Fibroblast of skin of right biceps (primary cell): ENCODE data around the gene SBNO2.
"Not testable (repeated sequence)": the region's sequence is repeated elsewhere in the genome, so short reads cannot be mapped to it uniquely, and the experiment has no call there.

ENCODE experiments used
- DNase-seq: peaks from one replicate; pipeline ENCODE4 v3.0.0-alpha.2; 2013

Gene SBNO2

DNA sequence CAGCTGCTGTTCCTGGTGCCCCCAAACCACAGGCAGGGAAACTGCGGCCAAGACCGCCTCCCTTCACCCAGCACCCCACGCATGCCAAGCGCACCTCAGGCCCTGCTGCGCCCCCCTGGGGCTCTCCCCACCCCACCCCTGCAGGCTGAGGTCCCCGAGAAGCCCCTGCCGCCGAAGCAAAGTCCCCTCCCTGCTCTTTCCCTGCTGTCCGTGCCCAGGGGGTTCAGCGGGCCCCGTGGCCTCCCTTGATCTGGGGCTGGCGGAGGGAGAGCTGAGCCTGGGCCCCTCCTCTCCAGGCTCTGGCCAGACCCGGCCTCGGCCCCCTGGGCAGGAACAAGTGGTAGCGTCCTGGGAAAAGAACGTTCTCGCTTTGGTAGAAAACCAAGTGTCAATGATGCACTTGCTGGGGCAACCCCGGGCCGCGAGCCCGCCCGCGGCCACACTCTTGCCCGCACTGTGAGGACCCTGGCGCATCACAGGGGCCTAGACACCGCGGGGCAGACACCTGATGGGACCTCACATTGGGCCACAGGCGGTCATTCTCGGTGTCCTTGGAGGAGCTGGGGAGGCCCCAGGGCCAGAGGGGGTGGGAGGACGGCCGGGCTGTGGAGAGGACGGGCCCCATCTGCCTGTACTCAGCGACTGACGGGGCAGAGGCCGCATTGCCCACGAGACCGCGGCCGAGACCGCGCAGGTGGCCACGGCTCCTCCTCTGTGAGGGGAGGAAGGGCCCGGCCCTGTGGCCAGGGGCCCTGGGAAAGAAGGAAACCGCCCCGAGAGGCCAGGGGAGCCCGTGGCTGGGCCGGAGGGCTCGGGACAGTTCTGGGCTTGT, 41.3 kb downstream of the SBNO2 start:
- no peak for DNase-seq

DNA sequence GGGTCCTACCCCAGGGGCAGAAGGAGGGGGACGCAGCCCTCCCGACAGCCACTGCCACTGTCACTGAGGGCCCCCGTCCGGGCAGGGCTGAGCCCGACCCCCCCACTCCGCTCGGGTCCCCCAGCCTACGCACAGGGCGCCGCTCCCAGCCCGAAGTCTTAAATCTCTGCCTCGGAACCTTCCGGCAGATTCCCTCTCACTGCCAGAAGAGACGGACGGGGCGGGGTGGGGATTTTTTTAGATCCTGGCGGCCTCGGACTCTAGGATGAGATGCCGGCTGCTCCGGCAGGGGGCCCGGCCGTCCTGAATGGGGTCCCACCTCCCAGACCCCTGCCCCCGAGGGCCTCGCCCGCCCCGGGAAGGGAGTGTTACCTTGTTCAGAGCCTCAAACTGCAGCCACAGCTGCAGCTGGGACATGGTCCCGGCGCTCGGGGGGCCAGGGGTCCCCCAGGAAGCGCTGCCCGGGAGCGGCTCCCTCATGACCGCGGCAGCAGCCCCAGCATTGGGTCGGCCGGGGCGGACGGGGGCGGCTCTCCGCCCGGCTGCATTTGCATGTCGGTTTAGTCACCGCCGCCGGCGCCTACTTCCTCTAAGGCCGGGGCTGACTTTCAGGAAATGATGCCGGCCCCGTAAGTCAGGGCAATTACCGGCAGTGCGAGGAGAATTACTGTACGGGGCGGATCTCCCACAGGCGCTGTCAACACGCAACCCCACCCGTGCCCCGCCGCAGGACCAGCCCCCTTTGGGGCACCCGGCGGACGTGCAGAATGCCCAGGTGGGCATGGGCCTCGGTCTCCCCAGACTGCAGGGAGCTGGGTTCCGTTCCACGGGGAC, 42.1 kb downstream of the SBNO2 start:
- DNase-seq, result peak; percentile 91

DNA sequence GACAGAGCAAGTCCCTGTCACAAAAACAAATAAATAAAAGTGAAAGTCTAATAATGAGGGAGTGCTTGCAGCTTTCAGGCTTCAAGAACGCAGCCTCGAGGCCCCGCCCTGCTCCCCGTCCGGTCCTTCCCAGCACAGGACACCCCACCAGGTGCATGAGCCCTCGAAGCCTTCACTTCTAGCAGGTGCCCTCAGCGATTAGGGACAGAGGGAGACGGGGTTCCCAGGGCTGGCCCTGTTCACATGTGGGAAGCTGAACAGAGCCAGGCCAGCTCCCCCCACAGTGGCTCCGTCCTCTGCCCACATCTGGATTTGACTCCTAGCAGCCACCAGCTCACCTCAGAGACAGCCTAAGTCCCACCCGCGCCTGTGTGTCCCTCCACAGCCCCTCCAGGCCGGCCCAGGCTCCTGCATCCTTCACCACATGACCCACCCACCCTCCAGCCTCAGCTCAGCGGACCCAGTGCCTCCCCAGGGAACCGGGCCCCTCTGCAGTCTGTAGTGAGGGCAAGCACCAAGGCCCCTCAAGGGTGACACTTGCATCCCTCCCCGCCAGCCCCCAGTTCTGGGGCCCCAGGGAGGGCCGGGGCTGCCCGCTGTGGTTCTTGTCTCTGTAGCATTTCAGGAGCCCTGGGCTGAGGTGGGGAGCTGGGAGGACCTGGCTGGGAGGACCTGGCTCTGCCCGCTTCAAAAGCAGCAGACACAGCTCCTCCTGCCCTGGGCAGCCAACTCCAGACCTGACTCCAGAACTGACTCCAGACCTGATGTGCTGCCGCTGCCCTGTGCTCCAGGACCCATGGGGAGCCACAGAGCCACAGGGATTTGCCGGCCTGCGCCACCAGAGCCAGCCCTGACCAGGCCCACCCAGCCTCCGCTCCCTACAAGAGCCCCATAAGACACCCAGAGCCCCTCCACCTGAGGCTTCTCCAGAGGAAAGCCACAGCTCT, 43.0 kb downstream of the SBNO2 start:
- no peak for DNase-seq

DNA sequence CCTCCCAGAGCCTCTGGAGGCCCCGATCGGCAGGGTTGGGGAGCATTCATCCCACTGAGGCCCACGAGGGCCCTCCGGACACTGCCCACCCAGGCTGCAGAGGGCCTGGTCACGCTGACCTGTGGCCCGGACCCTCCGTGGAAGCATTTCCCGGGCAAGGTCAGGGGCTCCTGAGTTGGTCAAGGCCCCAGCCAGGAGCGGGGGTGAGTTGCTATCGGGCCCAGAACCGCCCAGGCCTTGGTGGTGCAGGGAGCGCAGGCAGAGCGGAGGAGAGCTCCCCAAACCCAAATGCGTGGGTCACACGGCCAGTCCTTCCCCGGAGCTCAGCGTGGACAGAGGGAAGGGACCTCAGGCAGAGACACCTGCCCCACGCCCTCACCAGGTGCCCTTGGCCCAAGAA, 44.5 kb downstream of the SBNO2 start:
- no peak for DNase-seq

DNA sequence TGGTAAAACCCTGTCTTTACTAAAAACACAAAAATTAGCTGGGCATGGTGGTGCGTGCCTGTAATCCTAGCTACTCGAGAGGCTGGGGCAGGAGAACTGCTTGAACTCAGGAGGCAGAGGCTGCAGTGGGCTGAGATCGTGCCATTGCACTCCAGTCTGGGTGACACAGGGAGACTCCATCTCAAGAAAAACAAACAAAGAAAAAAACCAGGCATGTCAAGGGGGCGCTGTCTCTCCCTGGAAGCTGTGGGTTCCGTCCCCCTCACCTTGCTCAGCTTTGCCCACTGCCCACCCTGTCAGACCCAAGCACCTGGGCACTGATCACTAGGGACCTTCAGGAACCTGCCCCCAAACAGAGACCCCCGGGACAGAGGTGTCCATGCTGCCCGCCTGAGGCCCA, 45.0 kb downstream of the SBNO2 start:
- DNase-seq, result not testable (repeated sequence)

DNA sequence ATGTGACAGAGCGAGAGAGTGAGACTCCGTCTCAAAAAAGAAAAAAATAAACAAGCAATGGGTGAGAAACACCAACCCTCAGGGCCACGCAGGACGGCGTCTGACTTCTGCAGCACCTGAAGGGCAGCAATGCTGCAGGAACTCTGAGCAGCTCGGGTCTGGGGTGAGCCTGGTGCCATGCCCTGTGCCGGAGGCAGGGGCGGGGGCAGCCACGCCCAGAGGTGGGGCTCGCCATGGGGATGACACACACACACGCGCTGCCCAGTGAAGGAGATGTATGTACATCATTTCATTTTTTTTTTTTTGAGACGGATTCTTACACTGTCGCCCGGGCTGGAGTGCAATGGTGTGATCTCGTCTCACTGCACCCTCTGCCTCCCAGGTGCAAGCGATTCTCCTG, 46.0 kb downstream of the SBNO2 start:
- no peak for DNase-seq

DNA sequence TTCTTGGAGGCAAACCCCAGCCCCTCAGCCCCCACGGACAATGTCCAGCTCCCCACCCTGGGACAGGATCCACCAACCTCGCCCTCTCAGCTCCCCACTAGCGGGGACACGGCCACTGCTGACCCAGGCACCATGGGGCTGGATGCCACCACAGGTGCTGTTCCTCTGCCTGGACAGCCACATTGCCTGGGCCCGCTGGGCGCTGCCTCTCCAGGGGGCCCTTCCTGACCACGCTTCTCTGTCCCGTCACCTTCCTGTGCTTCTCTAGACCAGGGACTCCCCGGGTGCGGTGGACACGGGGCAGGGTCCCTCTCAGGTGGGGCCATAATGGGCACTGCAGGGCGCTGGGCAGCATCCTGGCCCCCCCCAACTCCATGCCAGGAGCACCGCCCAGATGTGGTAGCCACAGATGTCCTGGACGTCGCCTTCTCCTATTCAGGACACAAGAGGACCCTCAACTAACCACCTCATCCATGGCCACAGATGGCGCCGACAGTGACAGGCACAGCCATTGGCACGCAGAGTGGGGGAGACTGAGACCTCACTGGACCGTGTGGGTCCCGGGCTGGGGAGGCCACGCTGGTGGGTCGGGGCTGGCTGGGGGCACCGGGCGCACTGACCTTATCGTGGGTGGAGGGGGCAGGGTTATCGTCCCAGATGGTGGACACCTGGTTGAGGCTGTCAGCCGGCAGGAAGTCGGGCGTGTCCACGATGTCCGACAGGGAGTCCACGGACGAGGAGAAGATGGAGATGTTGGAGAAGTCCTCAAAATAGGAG, 46.9 kb downstream of the SBNO2 start:
- no peak for DNase-seq

DNA sequence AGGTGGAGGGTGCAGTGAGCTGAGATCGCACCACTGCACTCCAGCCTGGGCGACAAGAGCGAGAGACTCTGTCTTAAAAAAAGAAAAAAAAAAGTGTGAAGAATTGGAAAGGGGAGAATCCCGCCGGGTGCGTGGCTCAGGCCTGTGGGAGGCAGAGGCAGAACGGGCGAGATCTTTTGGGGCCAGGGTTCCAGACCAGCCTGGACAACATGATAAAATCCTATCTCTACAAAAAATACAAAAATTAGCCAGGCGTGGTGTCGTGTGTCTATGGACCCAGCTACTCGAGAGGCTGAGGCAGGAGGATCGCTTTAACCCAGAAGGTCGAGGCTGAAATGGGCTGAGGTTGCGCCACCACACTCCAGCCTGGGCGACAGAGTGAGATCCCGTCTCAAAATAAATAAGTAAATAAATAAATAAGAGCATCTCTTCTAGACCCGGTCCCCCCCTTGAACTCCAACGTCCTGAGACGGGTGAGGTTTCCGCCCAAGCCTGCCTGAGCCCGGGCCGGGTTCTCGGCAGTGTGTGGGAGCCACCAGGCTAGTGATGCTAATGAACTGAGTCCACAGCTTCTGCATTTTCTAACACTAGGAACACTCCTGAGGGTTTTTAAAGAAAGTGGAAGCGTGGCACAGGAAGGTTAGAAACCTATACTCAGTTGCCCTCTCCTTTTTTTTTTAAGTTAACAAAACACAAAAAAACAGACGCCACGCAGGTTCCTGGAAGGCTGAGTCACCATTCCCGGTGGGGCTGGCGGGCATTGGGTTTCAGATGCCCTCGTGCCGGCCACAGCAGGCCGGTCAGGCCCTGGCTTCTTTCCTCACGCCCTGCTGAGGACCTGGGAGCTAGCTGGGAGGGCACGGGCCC, 48.2 kb downstream of the SBNO2 start:
- DNase-seq, result no peak

DNA sequence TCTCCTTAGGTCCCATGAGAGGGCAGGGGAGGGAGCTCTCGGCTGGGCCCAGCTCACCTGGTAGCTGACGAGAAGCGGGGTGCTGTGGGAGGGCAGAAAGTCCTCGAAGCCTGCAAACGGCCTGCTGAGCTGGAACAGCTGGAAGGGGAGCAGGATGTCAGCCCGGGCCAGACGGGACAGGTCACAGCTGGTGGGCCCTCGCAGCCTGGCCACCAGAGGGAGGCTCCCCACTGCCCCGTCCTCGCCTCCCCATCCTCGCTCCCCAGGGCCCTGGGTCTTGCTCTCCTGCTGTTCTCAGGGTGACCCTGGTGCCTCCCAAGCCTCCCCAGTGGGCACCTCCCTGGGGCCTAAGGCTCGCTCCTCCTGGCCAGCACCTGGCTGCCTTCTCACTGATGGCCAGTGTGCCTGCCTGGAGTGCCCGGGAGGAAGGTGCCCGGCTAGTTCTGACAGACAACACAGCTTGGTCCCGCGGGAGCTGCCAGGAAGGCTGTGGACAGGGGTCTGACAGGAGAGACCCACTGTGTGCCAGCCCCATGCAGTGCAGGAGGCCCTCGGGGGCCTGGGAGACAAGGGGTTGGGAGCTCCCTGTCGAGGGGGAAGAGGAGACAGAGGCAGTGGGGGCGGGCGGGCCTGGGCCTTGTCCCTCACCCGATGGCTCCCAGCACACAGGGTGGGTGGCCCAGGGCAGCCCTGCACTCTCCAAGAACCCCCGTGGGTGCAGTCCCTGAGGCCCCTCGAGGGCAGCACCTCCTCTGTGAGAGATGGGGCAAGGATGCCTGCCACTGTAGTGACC, 50.0 kb downstream of the SBNO2 start:
- no peak for DNase-seq

DNA sequence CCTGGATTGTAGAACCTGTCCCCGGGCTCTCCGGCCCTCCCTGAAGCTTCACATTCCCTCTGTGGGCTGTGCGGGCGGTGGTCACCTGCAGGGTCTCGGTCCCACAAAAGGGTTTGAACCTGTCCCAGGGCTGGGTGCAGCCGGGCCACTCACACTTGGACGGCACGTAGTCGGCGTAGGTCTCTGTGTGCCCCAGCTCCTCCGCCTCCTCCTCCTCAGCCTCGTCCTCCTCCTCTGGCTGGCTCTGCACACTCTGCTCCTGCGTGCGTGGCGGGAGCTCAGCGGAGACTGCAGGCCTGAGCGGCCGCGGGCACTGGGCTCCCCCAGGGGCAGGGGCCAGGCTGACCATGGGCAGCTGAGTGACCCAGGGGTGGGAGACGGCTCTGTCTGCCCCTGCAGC, 50.7 kb downstream of the SBNO2 start:
- DNase-seq, result no peak

DNA sequence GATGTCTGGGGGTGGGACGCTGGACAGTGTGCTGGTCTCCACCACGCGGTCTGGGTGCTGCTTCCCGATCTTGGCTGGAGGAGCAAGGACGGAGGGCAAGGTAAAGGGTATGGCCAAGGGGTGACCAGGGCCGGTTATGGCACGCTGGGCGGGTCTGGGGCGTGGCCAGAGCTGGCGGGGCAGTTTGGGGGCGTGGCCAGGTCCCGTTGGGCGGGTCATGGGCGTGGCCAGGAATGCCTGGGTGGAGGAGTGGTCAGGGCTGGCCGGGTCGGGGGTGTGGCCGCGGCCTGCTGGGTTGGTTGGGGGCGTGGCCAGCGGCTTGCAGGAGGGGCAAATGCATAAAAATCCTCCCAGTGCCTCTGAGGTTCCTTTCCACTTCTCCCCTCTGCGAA, 51.1 kb downstream of the SBNO2 start:
- peak; percentile 71 for DNase-seq

DNA sequence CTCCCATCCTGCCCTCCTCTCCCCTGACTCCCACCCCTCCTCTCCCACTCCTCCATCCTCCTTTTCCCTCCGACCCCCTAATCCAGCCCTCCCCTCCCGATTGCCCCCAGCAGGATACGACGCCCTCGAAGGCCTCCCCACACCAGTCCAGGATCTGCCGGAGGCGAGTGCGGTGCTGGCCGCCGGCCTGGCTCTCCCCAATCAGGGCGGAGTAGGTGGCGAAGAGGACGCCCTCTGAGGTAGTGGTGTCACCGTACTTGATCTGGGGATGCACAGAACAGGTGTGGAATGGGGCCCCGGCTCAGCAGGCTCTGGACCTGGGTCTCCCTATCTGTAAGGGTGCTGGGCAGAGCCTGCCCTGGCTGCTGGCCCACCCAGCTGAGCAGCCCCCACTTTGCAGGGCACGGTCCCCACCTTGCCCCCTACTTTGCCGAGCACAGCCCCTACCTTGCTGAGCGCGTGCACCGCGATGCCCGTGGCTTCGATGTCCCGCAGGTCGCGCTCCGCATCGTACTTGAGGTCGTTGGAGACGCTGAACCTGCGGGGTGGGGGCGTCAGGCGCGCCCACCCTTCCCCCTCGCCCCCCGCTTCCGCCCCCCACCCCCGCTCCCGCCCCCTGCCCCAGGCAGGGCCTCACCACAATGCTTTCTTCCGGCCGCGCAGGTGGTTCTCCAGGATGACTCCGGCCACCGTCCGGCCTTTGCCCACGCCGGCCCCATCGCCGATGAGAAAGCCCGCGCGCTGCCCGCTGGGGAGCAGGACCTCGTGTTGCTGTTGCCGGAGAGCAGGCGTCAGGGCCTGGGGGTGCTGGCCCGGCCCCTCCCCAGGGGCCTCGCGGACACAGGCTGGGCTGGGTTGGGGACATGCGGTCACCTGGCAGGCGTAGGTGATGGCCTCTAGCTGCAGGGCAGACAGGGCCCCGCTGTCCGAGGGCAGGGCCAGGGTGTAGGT, 51.8 kb downstream of the SBNO2 start:
- DNase-seq, result no peak

DNA sequence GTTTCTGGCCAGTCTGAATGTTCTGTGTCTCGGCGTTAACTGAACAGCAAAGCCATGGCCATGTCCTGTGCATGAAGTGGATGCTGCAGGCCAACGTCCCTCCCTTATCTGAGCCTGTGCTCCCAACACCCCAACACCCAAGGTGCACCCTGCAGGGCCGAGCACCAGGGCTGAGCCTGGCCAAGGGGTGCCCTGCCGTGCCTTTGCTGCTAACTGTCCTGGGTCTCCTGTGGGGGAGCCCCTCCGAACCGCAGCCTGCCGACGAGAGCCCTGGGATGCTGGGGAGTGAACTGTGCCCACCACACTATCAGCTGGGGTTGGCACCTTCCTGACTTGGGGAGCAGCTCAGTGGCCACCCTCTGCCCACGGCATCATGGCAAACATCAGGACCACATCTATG, 52.7 kb downstream of the SBNO2 start:
- DNase-seq, result no peak

DNA sequence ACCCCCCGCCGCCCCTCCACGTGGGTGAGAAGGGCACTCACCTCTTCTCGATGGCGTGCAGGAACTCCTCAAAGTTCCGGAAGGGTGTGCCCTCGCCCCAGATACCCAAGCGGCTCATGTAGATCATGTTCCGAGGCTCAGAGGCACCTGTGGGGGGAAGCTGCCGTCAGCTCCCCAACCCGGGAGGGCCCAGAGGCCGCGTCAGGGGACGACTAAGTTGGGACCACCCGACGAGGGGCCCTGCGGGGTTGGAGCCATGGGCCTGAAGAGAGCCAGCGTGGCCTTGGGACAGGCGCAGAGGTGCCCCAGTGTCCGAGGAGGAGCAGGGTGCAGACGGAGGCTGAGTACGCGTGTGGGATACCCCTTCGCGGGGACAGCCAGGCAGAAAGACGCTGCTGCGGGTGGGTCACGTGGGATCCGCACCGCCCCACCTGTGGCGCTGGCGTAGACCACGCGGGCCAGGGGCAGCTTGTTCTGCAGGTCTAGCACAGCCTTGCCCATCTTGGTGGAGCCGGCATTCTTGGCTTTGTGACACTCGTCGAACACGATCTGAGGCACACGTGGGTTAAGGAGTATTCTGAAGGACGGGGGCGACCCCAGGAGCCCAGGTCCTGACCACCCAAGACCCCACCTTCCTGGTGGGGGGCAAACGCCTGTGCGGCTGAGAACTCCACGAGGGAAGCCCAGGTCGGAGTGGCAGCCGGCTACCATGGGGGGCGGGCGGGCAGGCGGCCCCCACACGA, 54.4 kb downstream of the SBNO2 start:
- no peak for DNase-seq

DNA sequence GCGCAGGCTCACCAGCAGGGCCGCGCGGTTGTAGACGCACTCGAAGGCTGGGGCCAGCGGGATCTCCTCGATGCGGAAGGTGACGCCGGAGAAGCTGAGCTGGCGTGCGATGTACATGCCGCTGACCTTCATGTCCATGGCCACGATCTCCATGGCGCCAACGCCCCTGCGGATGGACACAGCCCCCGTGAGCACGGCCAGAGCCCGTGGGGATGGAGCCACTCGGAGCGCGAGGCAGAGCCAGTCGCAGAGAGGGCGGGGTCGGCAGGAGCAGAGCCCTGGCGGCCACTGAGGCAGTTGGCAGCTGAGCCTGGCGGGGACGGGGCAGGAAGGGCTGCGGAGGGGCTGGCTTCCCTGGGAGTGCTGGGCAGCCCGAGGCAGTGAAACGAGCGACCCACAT, 55.1 kb downstream of the SBNO2 start:
- DNase-seq, result no peak

DNA sequence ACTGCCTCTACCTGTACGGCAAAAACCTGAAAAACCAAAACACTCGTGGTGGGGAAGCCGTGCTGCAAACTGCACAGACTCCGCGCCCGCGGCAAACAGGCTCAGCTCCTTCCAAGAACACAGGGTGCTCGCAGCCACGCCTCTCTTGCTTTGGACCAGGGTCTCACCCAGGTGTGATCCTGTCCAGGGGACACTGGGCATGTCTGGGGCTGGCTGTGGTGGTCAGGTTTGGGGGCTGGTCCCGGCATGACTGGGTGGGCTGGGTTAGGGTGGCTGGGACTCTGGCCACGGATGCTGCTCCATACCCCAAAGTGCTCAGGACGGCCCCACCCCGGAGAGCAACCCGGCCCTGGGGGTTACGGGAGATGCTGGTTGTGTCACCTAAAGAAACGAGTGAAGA, 56.4 kb downstream of the SBNO2 start:
- no peak for DNase-seq

DNA sequence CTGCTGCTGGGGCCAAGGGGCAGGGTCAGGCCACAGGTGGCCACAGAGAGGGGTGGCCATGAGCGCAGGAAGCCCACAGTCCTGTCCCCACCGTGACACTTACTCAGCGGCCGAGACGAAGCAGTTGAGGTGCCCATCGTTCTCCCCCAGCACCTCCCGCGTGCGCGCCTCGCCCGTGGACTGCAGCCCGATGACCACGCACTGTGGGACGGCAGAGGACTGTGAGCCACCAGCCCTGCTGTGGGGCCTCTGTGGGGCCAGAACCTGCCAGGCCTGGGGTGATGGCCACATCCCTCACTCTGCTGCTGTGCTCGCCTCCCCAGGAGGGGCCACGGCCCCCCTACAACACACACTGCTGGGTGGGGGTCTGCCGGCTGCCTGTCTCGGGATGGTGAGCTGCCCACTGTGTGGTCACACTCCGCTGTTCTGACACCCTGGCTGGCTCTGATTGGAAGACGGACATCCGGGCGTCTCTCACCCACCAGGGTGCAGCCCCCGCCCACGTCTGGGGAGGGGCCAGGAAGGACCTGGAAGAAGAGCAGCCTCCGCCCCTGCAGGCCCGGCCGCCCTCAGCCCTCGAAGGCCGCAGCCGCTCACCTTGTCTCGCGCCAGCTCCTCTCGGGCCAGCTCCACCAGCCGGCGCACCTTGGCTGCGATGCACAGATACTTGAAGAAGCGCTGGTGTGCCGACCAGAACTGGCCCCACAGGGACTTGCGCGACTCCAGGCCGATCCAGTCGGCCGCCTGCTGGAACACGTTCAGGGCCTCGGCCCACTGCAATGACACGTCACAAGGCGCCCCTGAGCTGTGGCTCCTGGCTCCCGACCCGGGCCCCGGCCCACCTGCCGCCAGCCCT, 57.1 kb downstream of the SBNO2 start:
- no peak for DNase-seq
